SK-N-MC (cell line): ENCODE results near the gene ABCC6.
"Not testable (repeated sequence)": the region's sequence is repeated elsewhere in the genome, so short reads cannot be mapped to it uniquely, and the experiment has no call there.

ENCODE experiments used
- DNase-seq: peaks from one replicate; pipeline ENCODE4 v3.0.0-alpha.2; 2011; ENCODE audit warnings: low read depth, low spot score
- H3K27ac ChIP-seq: fragments of 200-600 bp; sonication (generic); 2 replicates; pipeline ENCODE4 v1.5.1; 2016; ENCODE audit warnings: mixed run types
- H3K36me3 ChIP-seq: fragments of 200-600 bp; sonication (generic); 2 replicates; pipeline ENCODE4 v1.6.1; 2017; ENCODE audit warnings: antibody characterized with exemption, low read length, mixed read lengths; ENCODE audit not compliant: insufficient read depth
- H3K4me3 ChIP-seq: fragments of 200-600 bp; sonication (generic); 2 replicates; pipeline ENCODE4 v1.5.1; 2016
- H3K9ac ChIP-seq: fragments of 200-600 bp; sonication (generic); 2 replicates; pipeline ENCODE4 v1.8.0; 2017; ENCODE audit warnings: mixed run types, mixed read lengths; ENCODE audit not compliant: insufficient read length
- H3K9me3 ChIP-seq: fragments of 200-600 bp; sonication (generic); 2 replicates; pipeline ENCODE4 v1.6.1; 2017; ENCODE audit warnings: low read depth, mild to moderate bottlenecking, antibody characterized with exemption, low read length, moderate library complexity, mixed read lengths

ABCC6 gene

GRCh38 chr16:16222850-16223661 lies at the start of gene ABCC6:
Gene ABCC6, minus strand, starts transcription at chr16:16223494. Its CDS starts 60 bp downstream, at chr16:16223434.
- not testable (repeated sequence) for H3K9me3 ChIP-seq, H3K4me3 ChIP-seq, H3K27ac ChIP-seq, DNase-seq, H3K9ac ChIP-seq, H3K36me3 ChIP-seq

DNA sequence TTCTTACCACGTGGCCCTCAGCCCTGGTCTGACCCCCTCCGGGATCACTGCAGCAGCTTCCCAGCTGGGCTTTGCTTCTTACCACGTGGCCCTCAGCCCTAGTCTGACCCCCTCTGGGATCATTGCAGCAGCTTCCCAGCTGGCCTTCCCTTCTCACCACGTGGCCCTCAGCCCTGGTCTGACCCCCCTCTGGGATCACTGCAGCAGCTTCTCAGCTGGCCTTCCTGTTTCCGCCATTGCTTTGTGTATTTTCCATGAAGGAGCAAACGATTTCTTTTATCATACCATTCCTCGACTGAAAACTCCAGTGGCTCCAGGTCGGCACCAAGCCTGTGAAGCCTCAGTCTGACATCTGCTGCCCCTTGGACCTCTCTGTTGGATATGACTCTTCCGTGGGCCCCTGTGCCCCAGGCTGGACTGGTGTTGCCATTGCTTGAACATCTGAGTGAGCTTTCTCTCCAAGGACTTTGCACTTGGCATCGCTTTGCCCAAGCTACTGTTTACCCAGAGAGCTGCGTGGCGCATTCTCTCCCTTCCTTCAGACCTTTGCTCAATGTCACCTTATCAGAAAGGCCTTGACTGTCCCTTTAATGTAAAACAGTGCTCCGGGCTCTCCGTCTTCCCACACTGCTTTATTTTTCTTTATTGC lies 49.4 kb upstream of the ABCC6 start:
- H3K9ac ChIP-seq, H3K27ac ChIP-seq, H3K4me3 ChIP-seq, DNase-seq, H3K36me3 ChIP-seq, H3K9me3 ChIP-seq: not testable (repeated sequence)

DNA sequence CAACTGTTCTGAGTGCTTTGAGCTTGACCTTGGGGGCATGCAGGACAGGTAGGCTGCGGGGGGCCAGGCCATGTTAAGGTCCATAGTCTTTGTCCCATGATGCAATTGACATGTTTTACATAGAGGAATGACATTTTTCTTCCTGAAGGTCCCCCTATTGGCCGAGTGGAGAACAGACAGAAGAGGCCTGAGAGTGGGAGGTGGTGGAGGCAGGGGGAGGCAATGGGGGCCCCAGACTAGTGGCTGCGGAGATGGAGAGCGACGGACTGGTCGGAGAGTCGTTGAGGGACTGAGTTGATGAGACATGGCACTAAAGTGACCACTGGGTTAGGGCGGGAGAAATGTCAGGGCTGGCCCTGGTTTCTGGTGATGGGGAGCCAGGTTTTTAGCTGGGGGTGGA lies 48.4 kb upstream of the ABCC6 start:
- not testable (repeated sequence) for H3K9me3 ChIP-seq, H3K9ac ChIP-seq, H3K36me3 ChIP-seq

GRCh38 chr16:16268185-16268808 lies 45.0 kb upstream of the ABCC6 start:
- not testable (repeated sequence) for H3K4me3 ChIP-seq, H3K9ac ChIP-seq, H3K36me3 ChIP-seq, H3K9me3 ChIP-seq, DNase-seq, H3K27ac ChIP-seq

More for the DNA sequence above, 48.4 kb upstream of the ABCC6 start:
- H3K27ac ChIP-seq, DNase-seq, H3K4me3 ChIP-seq: not testable (repeated sequence)

GRCh38 chr16:16267708-16268107 lies 44.4 kb upstream of the ABCC6 start:
- H3K27ac ChIP-seq, DNase-seq: not testable (repeated sequence)

GRCh38 chr16:16265044-16265443 lies 41.8 kb upstream of the ABCC6 start:
- H3K27ac ChIP-seq, DNase-seq, H3K9me3 ChIP-seq, H3K9ac ChIP-seq, H3K36me3 ChIP-seq, H3K4me3 ChIP-seq: not testable (repeated sequence)

More at GRCh38 chr16:16267708-16268107, 44.4 kb upstream of the ABCC6 start:
- H3K9me3 ChIP-seq, H3K9ac ChIP-seq, H3K36me3 ChIP-seq, H3K4me3 ChIP-seq: not testable (repeated sequence)

GRCh38 chr16:16263947-16264346 lies 40.7 kb upstream of the ABCC6 start:
- H3K4me3 ChIP-seq, H3K9ac ChIP-seq, H3K9me3 ChIP-seq, H3K36me3 ChIP-seq, DNase-seq, H3K27ac ChIP-seq: not testable (repeated sequence)

GRCh38 chr16:16262954-16263555 lies 39.8 kb upstream of the ABCC6 start:
- H3K9me3 ChIP-seq, H3K27ac ChIP-seq, H3K9ac ChIP-seq, H3K36me3 ChIP-seq, DNase-seq, H3K4me3 ChIP-seq: not testable (repeated sequence)

- not testable (repeated sequence) for H3K27ac ChIP-seq, H3K36me3 ChIP-seq, DNase-seq, H3K9ac ChIP-seq, H3K4me3 ChIP-seq, H3K9me3 ChIP-seq
Observed at GRCh38 chr16:16259971-16260370, 36.7 kb upstream of the ABCC6 start.

DNA sequence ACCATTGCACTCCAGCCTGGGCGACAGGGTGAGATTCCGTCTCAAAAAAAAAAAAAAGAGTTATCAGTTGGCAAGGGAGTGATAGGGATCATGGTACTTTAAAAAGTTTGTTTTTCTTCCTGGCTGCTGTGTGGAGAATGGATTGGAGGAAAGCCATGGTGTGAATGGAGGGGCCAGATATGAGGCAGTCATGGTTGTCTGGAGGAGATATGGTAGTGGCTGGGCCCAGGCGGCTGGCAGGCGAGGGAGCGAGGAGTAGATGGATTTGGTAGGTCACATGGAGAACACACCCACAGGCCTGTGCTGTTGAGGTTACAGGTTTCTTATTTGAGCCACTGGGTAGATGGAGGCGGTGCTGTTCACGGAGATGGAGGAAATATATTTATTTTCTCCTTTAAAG lies 35.5 kb upstream of the ABCC6 start:
- H3K27ac ChIP-seq, H3K36me3 ChIP-seq, H3K9me3 ChIP-seq, DNase-seq, H3K4me3 ChIP-seq, H3K9ac ChIP-seq: not testable (repeated sequence)

DNA sequence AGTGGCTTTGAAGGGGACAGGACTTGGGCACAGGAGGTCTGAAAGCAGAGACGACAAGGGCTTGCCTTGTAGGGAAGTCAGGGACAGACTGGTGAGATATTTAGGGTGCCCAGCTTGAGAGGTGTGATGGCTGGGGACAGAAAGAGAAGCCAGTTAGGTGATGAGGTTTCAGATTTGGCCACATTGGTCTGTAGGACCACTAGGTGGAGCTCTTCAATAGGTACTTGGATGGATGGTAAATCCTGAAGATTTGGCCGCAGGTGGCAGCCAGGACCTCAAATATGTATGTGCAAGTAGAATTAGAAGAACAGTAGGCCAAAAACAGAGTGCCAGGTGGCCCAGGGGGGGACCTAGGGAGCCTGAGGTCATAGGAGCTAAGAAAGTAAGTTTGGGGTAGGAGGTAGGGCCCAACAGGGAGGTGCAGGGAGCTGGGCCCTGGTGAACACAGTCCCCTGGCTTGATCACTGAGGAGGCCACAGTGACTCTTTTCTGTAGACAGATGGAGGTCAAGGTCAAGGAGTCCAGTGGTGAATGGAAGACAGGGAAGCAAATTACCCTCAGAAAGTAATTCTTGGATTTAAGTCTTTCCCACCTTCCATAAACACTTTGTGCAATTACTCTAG lies 34.1 kb upstream of the ABCC6 start:
- not testable (repeated sequence) for H3K9ac ChIP-seq, H3K27ac ChIP-seq, DNase-seq, H3K4me3 ChIP-seq, H3K9me3 ChIP-seq, H3K36me3 ChIP-seq

- not testable (repeated sequence) for H3K9ac ChIP-seq, H3K36me3 ChIP-seq, H3K4me3 ChIP-seq, H3K27ac ChIP-seq, H3K9me3 ChIP-seq, DNase-seq
Observed at GRCh38 chr16:16252377-16252776, 29.1 kb upstream of the ABCC6 start.

- not testable (repeated sequence) for DNase-seq, H3K4me3 ChIP-seq, H3K9ac ChIP-seq, H3K27ac ChIP-seq, H3K36me3 ChIP-seq, H3K9me3 ChIP-seq
Observed at GRCh38 chr16:16249621-16250330, 26.5 kb upstream of the ABCC6 start.
